BLaER1 treated with 17β-estradiol and CSF1 and Interleukin-3, amounts not matched to agents 10 nM and 100 nM (cell line): ENCODE data around the gene TRPT1.
"Not testable (repeated sequence)": the region's sequence is repeated elsewhere in the genome, so short reads cannot be mapped to it uniquely, and the experiment has no call there.

Experiments used
- H3K27ac ChIP-seq, 11 experiments: shearing (Covaris generic); formaldehyde crosslinking; 2 replicates each; pipeline ENCODE4 v1.8.1; 2022
- H3K27me3 ChIP-seq, 11 experiments: shearing (Covaris generic); formaldehyde crosslinking; 2 replicates each; pipeline ENCODE4 v1.8.1; 2022
- H3K36me3 ChIP-seq, 11 experiments: shearing (Covaris generic); formaldehyde crosslinking; 2 replicates each; pipeline ENCODE4 v1.8.1; 2022
- H3K4me1 ChIP-seq, 10 experiments: shearing (Covaris generic); formaldehyde crosslinking; 2 replicates each; pipeline ENCODE4 v1.8.1; 2022
- H3K4me2 ChIP-seq, 11 experiments: shearing (Covaris generic); formaldehyde crosslinking; 2 replicates each; pipeline ENCODE4 v1.8.1; 2022
- H3K4me3 ChIP-seq, 10 experiments: shearing (Covaris generic); formaldehyde crosslinking; 2 replicates each; pipeline ENCODE4 v1.8.1; 2022
- H3K9ac ChIP-seq, 11 experiments: shearing (Covaris generic); formaldehyde crosslinking; 2 replicates each; pipeline ENCODE4 v1.8.1; 2022
- H3K9me3 ChIP-seq, 11 experiments: shearing (Covaris generic); formaldehyde crosslinking; replicated peaks in 1 of 11; 2 replicates each; pipeline ENCODE4 v1.8.1; 2022
- H4K20me1 ChIP-seq, 11 experiments: shearing (Covaris generic); formaldehyde crosslinking; 2 replicates each; pipeline ENCODE4 v1.8.1; 2022
- Cebpa-rat ChIP-seq, 11 experiments: shearing (Covaris generic); IDR thresholded peaks; 2 replicates each; pipeline ENCODE4 v1.8.1; 2022

TRPT1 gene

GRCh38 chr11:64248578-64248977 lies 22.6 kb upstream of the TRPT1 start:
- peak overlapping the region in 5 of 11 experiments; percentile 65 to 95 (median 71); a peak in 8 of 22 replicates for H3K27ac ChIP-seq
- H3K4me1 ChIP-seq = peaks cover 53 to 82% (median 77%) of the 10 kb centered on the region in 10 experiments
- H3K4me3 ChIP-seq = no peak overlapping the region

GRCh38 chr11:64247729-64248531 lies 21.9 kb upstream of the TRPT1 start:
- peaks cover 9 to 44% (median 32%) of the 10 kb centered on the region in 11 experiments; a peak in 21 of 22 replicates for H4K20me1 ChIP-seq
- H3K4me3 ChIP-seq = peak overlapping the region; percentile 81 to 99 (median 96)
- no peaks in the 10 kb centered on the region for H3K9me3 ChIP-seq
- no peaks in the 10 kb centered on the region for H3K27me3 ChIP-seq
- H3K4me1 ChIP-seq = peaks cover 53 to 82% (median 77%) of the 10 kb centered on the region in 10 experiments
- TF ChIP-seq Cebpa-rat (IDR thresholded peaks at IDR 0.05) = no peak
- peak overlapping the region; percentile 81 to 97 (median 92); a peak in 20 of 22 replicates for H3K9ac ChIP-seq
- peak overlapping the region in 9 of 11 experiments; percentile 79 to 96 (median 94); a peak in 17 of 22 replicates for H3K27ac ChIP-seq
- H3K4me2 ChIP-seq = peak overlapping the region; percentile 92 to 100 (median 99)
- peaks cover 13 to 25% (median 21%) of the 10 kb centered on the region in 11 experiments for H3K36me3 ChIP-seq

More at GRCh38 chr11:64248578-64248977, 22.6 kb upstream of the TRPT1 start:
- H3K9ac ChIP-seq = peak overlapping the region in 6 of 11 experiments; percentile 4 to 95 (median 80); a peak in 9 of 22 replicates
- H3K4me2 ChIP-seq = peak overlapping the region in 10 of 11 experiments; percentile 92 to 100 (median 99); a peak in 19 of 22 replicates
- H4K20me1 ChIP-seq = peaks cover 10 to 44% (median 32%) of the 10 kb centered on the region in 11 experiments; a peak in 21 of 22 replicates
- no peak for TF ChIP-seq Cebpa-rat (IDR thresholded peaks at IDR 0.05)
- peaks cover 8 to 18% (median 15%) of the 10 kb centered on the region in 11 experiments for H3K36me3 ChIP-seq
- H3K27me3 ChIP-seq = no peaks in the 10 kb centered on the region
- H3K9me3 ChIP-seq = no peaks in the 10 kb centered on the region

- no peaks in the 10 kb centered on the region for H3K27me3 ChIP-seq
- peak within 1 kb of the TSS; percentile 81 to 97 (median 92) for H3K9ac ChIP-seq
- H4K20me1 ChIP-seq = peaks cover 7 to 45% (median 34%) of the 10 kb centered on the region in 11 experiments; a peak in 21 of 22 replicates
- H3K4me2 ChIP-seq = peak within 1 kb of the TSS; percentile 98 to 100 (median 99)
- H3K4me3 ChIP-seq = peak within 1 kb of the TSS; percentile 81 to 99 (median 96)
- no peaks in the 10 kb centered on the region for H3K9me3 ChIP-seq
- H3K4me1 ChIP-seq = peaks cover 58 to 82% (median 77%) of the 10 kb centered on the region in 10 experiments
- H3K36me3 ChIP-seq = peaks cover 13 to 29% (median 22%) of the 10 kb centered on the region in 11 experiments
- no peak for TF ChIP-seq Cebpa-rat (IDR thresholded peaks at IDR 0.05)
- H3K27ac ChIP-seq = peak within 1 kb of the TSS; percentile 33 to 96 (median 93); a peak in 21 of 22 replicates
Observed at GRCh38 chr11:64246871-64247728, 21.1 kb upstream of the TRPT1 start, which contains the start of gene PPP1R14B. PPP1R14B (minus strand) TSS chr11:64246943; CDS start chr11:64246673, 270 bp downstream.

GRCh38 chr11:64246621-64246870 lies 20.6 kb upstream of the TRPT1 start:
- Histone ChIP-seq H3K4me2 (peak overlapping the region; percentile 95 to 100 (median 99)), H3K4me1 (peaks cover 58 to 77% (median 75%) of the 10 kb centered on the region in 10 experiments), H4K20me1 (peaks cover 7 to 45% (median 36%) of the 10 kb centered on the region in 11 experiments; a peak in 21 of 22 replicates), H3K9ac (peak overlapping the region; percentile 81 to 97 (median 92)), H3K36me3 (peaks cover 13 to 29% (median 22%) of the 10 kb centered on the region in 11 experiments), H3K4me3 (peak overlapping the region; percentile 81 to 99 (median 96)), H3K27ac (peak overlapping the region; percentile 33 to 96 (median 93); a peak in 21 of 22 replicates)
- H3K27me3 ChIP-seq, H3K9me3 ChIP-seq: not testable (repeated sequence)

- TF ChIP-seq Cebpa-rat (IDR thresholded peaks at IDR 0.05) = no peak
- H3K27ac ChIP-seq = peak overlapping the region; percentile 33 to 96 (median 93); a peak in 21 of 22 replicates
- no peaks in the 10 kb centered on the region for H3K27me3 ChIP-seq
- peak overlapping the region; percentile 81 to 99 (median 96) for H3K4me3 ChIP-seq
- peaks cover 58 to 76% (median 74%) of the 10 kb centered on the region in 10 experiments for H3K4me1 ChIP-seq
- H3K9me3 ChIP-seq = no peaks in the 10 kb centered on the region
- peaks cover 13 to 29% (median 22%) of the 10 kb centered on the region in 11 experiments for H3K36me3 ChIP-seq
- H4K20me1 ChIP-seq = peaks cover 7 to 45% (median 36%) of the 10 kb centered on the region in 11 experiments; a peak in 21 of 22 replicates
- peak overlapping the region; percentile 91 to 100 (median 98) for H3K4me2 ChIP-seq
- peak overlapping the region; percentile 81 to 97 (median 92) for H3K9ac ChIP-seq
Observed at GRCh38 chr11:64245797-64246620, 20.0 kb upstream of the TRPT1 start.

GRCh38 chr11:64245401-64245796 lies 19.4 kb upstream of the TRPT1 start:
- TF ChIP-seq Cebpa-rat (IDR thresholded peaks at IDR 0.05) = no peak
- peak overlapping the region; percentile 81 to 99 (median 96) for H3K4me3 ChIP-seq
- H4K20me1 ChIP-seq = peaks cover 7 to 45% (median 36%) of the 10 kb centered on the region in 11 experiments; a peak in 21 of 22 replicates
- peaks cover 55 to 73% (median 71%) of the 10 kb centered on the region in 10 experiments for H3K4me1 ChIP-seq
- H3K9me3 ChIP-seq = no peaks in the 10 kb centered on the region
- H3K9ac ChIP-seq = peak overlapping the region; percentile 81 to 97 (median 92)
- peak overlapping the region; percentile 33 to 96 (median 93); a peak in 21 of 22 replicates for H3K27ac ChIP-seq
- no peaks in the 10 kb centered on the region for H3K27me3 ChIP-seq
- peak overlapping the region; percentile 91 to 100 (median 98) for H3K4me2 ChIP-seq
- H3K36me3 ChIP-seq = peaks cover 13 to 29% (median 22%) of the 10 kb centered on the region in 11 experiments

- H3K4me2 ChIP-seq = peak overlapping the region; percentile 91 to 100 (median 98)
- H4K20me1 ChIP-seq = peaks cover 7 to 45% (median 36%) of the 10 kb centered on the region in 11 experiments; a peak in 21 of 22 replicates
- peak overlapping the region; percentile 81 to 97 (median 92) for H3K9ac ChIP-seq
- peaks cover 55 to 73% (median 71%) of the 10 kb centered on the region in 10 experiments for H3K4me1 ChIP-seq
- TF ChIP-seq Cebpa-rat (IDR thresholded peaks at IDR 0.05) = no peak
- peak overlapping the region; percentile 33 to 96 (median 93); a peak in 21 of 22 replicates for H3K27ac ChIP-seq
- peaks cover 13 to 29% (median 22%) of the 10 kb centered on the region in 11 experiments for H3K36me3 ChIP-seq
- no peaks in the 10 kb centered on the region for H3K9me3 ChIP-seq
- no peaks in the 10 kb centered on the region for H3K27me3 ChIP-seq
- peak overlapping the region; percentile 81 to 99 (median 96) for H3K4me3 ChIP-seq
Observed at GRCh38 chr11:64244966-64245365, 19.0 kb upstream of the TRPT1 start.
